BLaER1 (cell line): ENCODE data around the gene AUP1.

Experiments used
- H3K27ac ChIP-seq: shearing (Covaris generic); formaldehyde crosslinking; 2 replicates; pipeline ENCODE4 v1.8.1; 2022
- H3K27me3 ChIP-seq: shearing (Covaris generic); formaldehyde crosslinking; 2 replicates; pipeline ENCODE4 v1.8.1; 2022
- H3K36me3 ChIP-seq: shearing (Covaris generic); formaldehyde crosslinking; 2 replicates; pipeline ENCODE4 v1.8.1; 2022
- H3K4me1 ChIP-seq: shearing (Covaris generic); formaldehyde crosslinking; 2 replicates; pipeline ENCODE4 v1.8.1; 2022
- H3K4me2 ChIP-seq: shearing (Covaris generic); formaldehyde crosslinking; 2 replicates; pipeline ENCODE4 v1.8.1; 2022
- H3K4me3 ChIP-seq: shearing (Covaris generic); formaldehyde crosslinking; 2 replicates; pipeline ENCODE4 v1.8.1; 2022
- H3K9ac ChIP-seq: shearing (Covaris generic); formaldehyde crosslinking; 2 replicates; pipeline ENCODE4 v1.8.1; 2022
- H3K9me3 ChIP-seq: shearing (Covaris generic); formaldehyde crosslinking; 2 replicates; pipeline ENCODE4 v1.8.1; 2022
- H4K20me1 ChIP-seq: shearing (Covaris generic); formaldehyde crosslinking; 2 replicates; pipeline ENCODE4 v1.8.1; 2022
- Cebpa-rat ChIP-seq: shearing (Covaris generic); IDR thresholded peaks from 2 replicates; pipeline ENCODE4 v1.8.1; 2022

AUP1 gene

DNA sequence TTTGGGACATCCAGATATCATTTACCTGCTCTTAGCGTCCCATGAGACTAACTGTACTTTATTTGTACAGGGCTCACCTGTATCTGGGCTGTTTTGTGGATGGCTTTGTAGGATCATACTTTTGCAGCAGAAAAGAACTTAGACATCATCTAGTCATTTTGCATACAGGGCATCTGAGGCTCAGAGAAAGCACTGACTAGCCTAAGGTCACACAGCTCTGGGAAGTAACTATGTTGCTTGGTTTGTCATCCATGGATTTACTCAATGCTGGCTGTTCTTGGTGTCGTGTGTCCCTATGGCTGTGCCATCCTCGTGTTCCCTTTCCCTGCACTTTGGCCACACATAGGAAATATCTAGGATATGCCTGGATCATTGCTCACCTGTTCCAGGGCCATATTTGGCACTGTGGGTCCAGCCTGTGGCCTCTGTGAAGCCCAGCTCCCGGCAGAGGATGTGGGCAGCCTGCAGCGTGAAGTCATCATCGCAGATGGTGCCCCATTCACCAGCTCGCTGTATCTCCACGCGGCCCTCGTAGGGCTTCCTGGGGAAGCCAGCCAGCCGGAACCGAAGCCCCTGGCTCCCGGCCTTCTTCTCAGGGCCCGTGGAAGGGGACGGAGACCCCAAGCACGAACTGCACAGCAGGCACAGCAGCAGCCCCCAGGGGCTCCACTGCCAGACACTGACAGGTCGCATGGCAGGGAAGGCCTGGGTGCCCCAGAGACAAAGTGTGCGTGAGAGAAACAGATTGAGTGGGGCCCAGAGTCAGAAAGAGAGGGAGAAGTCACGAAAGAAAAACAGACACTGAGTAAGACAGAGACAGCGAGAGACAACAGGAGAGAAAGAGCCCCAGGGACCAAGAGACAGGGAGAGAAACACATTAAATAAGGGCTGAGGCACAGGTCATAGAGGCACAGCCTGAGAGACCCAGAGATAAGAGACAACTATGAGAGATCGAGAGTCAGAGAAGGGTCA is 22.7 kb upstream of the AUP1 start:
- peaks cover 45% of the 10 kb centered on the region for H3K27me3 ChIP-seq
- H3K4me2 ChIP-seq: peak overlapping the region; percentile 97
- no peak overlapping the region; the same call in 1 of the 2 replicates for H3K9ac ChIP-seq
- no peak overlapping the region for H3K4me3 ChIP-seq
- peaks cover 20% of the 10 kb centered on the region for H3K9me3 ChIP-seq
- TF ChIP-seq Cebpa-rat: no peak
- peaks cover 22% of the 10 kb centered on the region for H4K20me1 ChIP-seq
- H3K36me3 ChIP-seq: peaks cover 21% of the 10 kb centered on the region
- H3K27ac ChIP-seq: peak overlapping the region; percentile 80; the same call in 1 of the 2 replicates
- H3K4me1 ChIP-seq: peaks cover 33% of the 10 kb centered on the region

DNA sequence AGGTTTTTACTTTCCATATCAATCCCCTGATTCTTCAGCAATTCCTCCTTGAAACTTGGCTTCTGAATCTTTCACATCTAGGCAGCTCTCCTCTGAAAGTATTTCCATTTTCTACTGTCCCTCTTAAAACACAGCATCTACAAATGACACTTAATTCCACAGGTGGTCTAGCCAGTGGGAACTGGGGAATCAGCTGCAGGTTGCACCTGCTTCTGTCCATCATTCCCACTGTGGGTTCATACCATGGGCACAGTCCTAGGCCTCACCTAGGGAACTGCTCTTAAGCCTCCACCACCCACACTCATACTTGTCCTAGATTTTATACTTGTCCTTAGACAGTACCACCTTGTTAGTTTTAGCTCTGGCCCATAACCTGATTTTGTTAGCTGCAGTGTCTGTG is 22.0 kb upstream of the AUP1 start:
- TF ChIP-seq Cebpa-rat: no peak
- Histone ChIP-seq H3K9ac (no peak overlapping the region), H3K9me3 (peaks cover 20% of the 10 kb centered on the region), H3K4me2 (peak overlapping the region; percentile 97), H3K27me3 (peaks cover 52% of the 10 kb centered on the region), H3K4me3 (no peak overlapping the region), H4K20me1 (peaks cover 15% of the 10 kb centered on the region; the same call in 1 of the 2 replicates), H3K36me3 (peaks cover 14% of the 10 kb centered on the region), H3K4me1 (peaks cover 33% of the 10 kb centered on the region), H3K27ac (no peak overlapping the region)

DNA sequence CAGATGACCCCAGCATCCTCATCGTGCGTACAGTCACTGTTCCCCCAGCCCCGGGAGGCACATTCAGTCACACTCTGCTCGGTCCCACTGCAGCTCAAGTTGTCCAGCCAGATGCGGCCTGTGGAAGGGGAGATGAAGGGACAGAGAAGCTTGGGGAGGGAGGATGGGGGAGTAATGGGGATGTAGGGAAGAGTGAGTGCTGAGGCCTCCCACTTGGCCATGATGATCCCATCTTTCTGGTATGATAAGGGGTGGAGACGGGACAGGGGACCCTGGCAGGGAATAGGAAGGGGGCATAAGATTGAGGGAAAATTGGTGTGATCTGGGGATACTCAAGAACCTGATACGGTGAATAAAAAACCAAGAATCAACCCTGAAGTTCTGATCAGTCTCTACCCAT is 20.7 kb upstream of the AUP1 start:
- Histone ChIP-seq H3K4me3 (no peak overlapping the region), H4K20me1 (peaks cover 2% of the 10 kb centered on the region; the same call in 1 of the 2 replicates), H3K4me1 (peaks cover 26% of the 10 kb centered on the region), H3K36me3 (peaks cover 8% of the 10 kb centered on the region; the same call in 1 of the 2 replicates), H3K9ac (no peak overlapping the region), H3K27me3 (peaks cover 65% of the 10 kb centered on the region), H3K9me3 (peaks cover 20% of the 10 kb centered on the region), H3K27ac (no peak overlapping the region), H3K4me2 (no peak overlapping the region)
- TF ChIP-seq Cebpa-rat: no peak

DNA sequence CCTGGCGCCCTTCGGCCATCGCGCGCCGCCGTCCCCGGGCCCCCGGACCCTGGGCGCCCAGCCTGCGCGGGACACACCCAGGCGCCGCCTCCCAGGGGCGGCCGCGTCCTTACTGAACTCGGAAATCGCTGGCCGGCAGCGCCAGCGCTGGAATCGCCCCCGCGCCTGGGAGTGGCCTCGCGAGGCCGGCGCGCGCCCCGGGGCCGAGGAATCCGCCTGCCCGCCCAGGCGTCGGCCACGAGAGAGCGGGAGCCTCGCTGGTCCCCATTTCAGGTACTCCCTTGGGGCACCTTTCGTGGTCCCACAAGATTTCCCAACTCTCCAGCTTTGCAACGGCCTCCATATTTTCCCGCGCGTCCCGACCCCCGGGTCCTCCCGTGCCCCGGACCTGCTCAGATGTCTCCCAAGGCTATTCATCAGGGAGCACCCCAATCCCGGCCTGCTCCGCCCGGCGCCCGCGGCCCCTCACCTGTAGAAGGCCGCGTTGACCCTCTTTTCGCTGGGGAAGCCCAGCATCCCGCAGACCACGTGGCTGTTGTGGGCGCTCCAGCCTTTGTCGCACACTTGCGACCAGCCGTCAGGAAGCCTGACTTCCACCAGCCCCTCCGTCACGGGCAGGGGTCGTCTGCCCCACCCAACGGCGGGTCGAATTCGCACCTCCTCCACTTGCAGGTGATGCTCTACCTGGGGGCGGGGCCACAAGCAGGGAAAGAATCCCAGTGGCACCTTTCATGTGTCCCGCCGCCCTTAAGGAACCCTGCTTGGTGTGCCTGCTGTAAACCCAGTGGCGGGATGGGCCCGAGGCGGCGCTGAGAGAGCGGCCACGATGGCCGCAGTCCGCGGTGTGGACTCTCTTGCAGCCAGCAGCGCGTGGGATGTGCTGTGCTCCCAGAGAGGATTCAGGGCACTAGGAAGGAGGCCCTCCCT is 19.7 kb upstream of the AUP1 start:
- peaks cover 67% of the 10 kb centered on the region for H3K27me3 ChIP-seq

DNA sequence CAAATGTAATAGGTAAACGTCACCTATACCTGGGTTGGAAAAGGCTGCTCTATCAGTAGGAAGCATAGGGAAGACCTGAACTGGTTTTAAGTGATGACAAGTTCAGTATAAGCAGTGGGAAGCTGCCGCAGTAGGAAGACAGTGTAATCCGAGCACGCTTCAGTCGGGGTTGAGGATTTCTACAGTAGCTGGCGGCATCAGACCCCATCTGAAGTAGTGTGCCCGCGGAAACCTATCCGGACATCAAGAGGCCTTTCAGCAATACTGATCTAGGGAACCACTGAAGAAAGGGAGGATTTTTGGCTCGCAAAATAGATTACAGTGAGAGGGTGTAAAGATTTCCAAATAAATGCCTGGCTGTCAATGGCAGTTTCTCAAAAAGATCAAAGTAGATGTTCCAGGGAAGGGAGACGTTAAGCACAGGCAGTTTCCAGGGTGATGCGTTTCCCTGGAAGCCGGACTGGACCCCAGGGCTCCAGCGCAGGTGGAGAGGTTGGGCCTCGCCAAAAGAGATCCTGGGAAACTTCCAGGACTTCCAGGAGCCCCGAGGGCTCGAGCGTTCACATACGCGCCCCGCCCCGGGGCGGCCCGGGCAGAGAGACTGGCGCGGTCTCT is 18.9 kb upstream of the AUP1 start:
- no peaks in the 10 kb centered on the region for H4K20me1 ChIP-seq
- TF ChIP-seq Cebpa-rat: no peak
- no peak overlapping the region for H3K9ac ChIP-seq
- H3K27ac ChIP-seq: no peak overlapping the region
- H3K36me3 ChIP-seq: peaks cover 8% of the 10 kb centered on the region; the same call in 1 of the 2 replicates
- peaks cover 67% of the 10 kb centered on the region for H3K27me3 ChIP-seq
- peaks cover 20% of the 10 kb centered on the region for H3K4me1 ChIP-seq
- H3K4me3 ChIP-seq: peak overlapping the region; percentile 39; the same call in 1 of the 2 replicates
- H3K9me3 ChIP-seq: peaks cover 20% of the 10 kb centered on the region
- no peak overlapping the region for H3K4me2 ChIP-seq

More for the DNA sequence above, 19.7 kb upstream of the AUP1 start:
- peaks cover 8% of the 10 kb centered on the region; the same call in 1 of the 2 replicates for H3K36me3 ChIP-seq
- H3K27ac ChIP-seq: no peak overlapping the region
- H3K9me3 ChIP-seq: peaks cover 20% of the 10 kb centered on the region
- peaks cover 25% of the 10 kb centered on the region for H3K4me1 ChIP-seq
- H4K20me1 ChIP-seq: no peaks in the 10 kb centered on the region
- H3K4me2 ChIP-seq: no peak overlapping the region
- no peak for TF ChIP-seq Cebpa-rat
- H3K4me3 ChIP-seq: peak overlapping the region; percentile 39; the same call in 1 of the 2 replicates
- H3K9ac ChIP-seq: no peak overlapping the region

DNA sequence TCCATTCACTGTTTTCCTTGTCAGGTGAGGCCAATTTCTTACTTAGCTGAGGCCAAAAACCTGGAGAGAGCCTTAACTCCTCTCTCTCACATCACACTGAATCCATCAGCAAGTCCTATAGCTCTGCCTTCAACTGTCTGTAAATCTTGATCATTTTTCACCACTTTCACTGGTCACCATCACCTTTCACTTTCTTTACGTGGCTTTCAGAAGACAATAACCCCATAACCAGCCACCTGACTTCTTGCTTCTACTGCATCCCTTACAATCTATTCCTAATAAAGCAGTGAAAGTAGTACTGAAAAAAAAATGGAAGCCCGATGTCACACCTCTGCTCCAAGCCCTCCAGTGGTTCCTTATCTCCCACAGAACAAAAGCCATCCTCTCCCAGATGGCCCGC is 16.5 kb upstream of the AUP1 start:
- no peak overlapping the region for H3K4me3 ChIP-seq
- no peaks in the 10 kb centered on the region for H4K20me1 ChIP-seq
- no peak overlapping the region for H3K9ac ChIP-seq
- H3K9me3 ChIP-seq: peaks cover 20% of the 10 kb centered on the region
- no peak overlapping the region for H3K4me2 ChIP-seq
- H3K4me1 ChIP-seq: no peaks in the 10 kb centered on the region
- peaks cover 59% of the 10 kb centered on the region for H3K27me3 ChIP-seq
- no peak for TF ChIP-seq Cebpa-rat
- H3K27ac ChIP-seq: no peak overlapping the region
- H3K36me3 ChIP-seq: peaks cover 8% of the 10 kb centered on the region; the same call in 1 of the 2 replicates

DNA sequence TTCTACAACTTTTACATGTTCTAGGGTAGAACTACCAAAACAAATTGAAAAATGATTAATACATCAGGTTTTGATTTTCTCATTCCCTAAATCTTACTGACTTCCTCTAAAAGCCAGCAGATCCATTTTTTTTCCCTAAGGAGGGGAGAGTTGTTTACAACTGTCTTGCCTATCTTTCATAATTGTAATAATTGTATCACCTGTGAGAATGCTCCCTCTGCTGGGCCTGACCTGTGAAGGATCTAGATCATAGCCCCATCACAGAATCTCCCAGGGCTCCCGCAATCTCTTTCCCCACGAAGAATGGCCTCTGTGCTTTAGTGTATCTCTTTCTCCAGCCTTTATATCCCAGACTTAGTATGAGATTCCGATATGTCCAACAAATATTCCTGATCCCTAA is 15.1 kb upstream of the AUP1 start:
- Histone ChIP-seq H3K9ac (no peak overlapping the region), H3K4me2 (no peak overlapping the region), H3K9me3 (peaks cover 15% of the 10 kb centered on the region), H3K4me1 (no peaks in the 10 kb centered on the region), H3K27me3 (peaks cover 45% of the 10 kb centered on the region), H3K4me3 (no peak overlapping the region), H3K27ac (no peak overlapping the region), H4K20me1 (no peaks in the 10 kb centered on the region), H3K36me3 (peaks cover 8% of the 10 kb centered on the region; the same call in 1 of the 2 replicates)
- no peak for TF ChIP-seq Cebpa-rat

DNA sequence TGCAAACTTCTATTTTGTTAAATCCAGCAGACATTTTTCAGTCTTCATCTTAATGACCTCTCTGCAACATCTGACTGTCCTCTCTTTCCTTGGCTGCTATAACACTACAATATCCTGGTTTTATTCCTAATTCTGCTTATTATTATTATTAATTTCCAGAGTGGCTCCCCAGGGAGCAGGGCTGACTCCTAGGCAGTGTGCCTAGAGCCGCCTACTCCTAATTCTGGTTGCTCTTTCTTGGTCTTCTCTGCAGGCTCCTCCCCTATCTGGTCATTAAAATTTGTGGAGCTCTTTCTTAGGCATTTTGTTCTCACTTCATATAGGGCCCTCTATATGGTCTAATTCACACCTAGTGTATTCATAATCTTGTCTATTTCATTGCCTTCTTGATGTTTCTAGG is 13.5 kb upstream of the AUP1 start:
- no peak for TF ChIP-seq Cebpa-rat
- H3K9me3 ChIP-seq: no peaks in the 10 kb centered on the region
- H4K20me1 ChIP-seq: no peaks in the 10 kb centered on the region
- H3K9ac ChIP-seq: no peak overlapping the region
- peaks cover 7% of the 10 kb centered on the region for H3K4me1 ChIP-seq
- no peak overlapping the region for H3K4me2 ChIP-seq
- H3K36me3 ChIP-seq: no peaks in the 10 kb centered on the region
- no peak overlapping the region for H3K4me3 ChIP-seq
- no peak overlapping the region for H3K27ac ChIP-seq
- H3K27me3 ChIP-seq: peaks cover 29% of the 10 kb centered on the region

DNA sequence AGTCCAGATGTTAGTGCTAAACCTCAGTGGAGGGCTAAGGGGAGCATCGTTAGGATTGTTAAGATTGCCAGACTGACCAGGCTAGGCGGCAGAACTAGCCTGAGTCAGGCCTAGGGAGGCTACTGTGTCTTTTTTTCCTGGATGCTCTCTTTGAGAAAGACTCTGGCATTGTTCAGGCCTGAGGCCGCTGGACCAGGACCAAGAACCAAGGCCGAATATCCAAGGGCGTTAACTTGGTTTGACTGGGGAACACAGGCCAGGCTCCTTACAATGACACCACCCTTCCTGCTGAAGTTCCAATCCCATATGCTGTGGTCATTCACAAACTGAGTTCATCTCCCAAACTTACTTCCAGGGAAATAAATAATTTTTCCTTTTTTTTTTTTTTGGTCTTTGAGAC is 10.8 kb upstream of the AUP1 start:
- TF ChIP-seq Cebpa-rat: no peak
- Histone ChIP-seq H4K20me1 (no peaks in the 10 kb centered on the region), H3K27me3 (peaks cover 2% of the 10 kb centered on the region; the same call in 1 of the 2 replicates), H3K4me1 (peaks cover 7% of the 10 kb centered on the region), H3K9ac (no peak overlapping the region), H3K9me3 (no peaks in the 10 kb centered on the region), H3K4me2 (no peak overlapping the region), H3K36me3 (no peaks in the 10 kb centered on the region), H3K27ac (no peak overlapping the region), H3K4me3 (no peak overlapping the region)
